OCI-LY3 (cell line): ENCODE measurements around the gene USHBP1.
A peak's percentile ranks its signal among the peaks of the same experiment; 100 is the strongest.

Source experiments
- H2AFZ ChIP-seq: fragments of 200-600, 300-600 bp; shearing (Covaris generic); 2 replicates; pipeline ENCODE4 v1.6.0; 2014; ENCODE audit warnings: antibody characterized with exemption, low read depth, low read length
- H3K27ac ChIP-seq: fragments of 200-600, 300-600 bp; sonication (generic); 2 replicates; pipeline ENCODE4 v1.5.1; 2014; ENCODE audit warnings: mild to moderate bottlenecking, low read length, moderate library complexity, mixed read lengths
- H3K27me3 ChIP-seq: fragments of 200-600, 300-600 bp; sonication (generic); 2 replicates; pipeline ENCODE4 v1.6.1; 2014; ENCODE audit warnings: low read depth, low read length, mixed read lengths
- H3K36me3 ChIP-seq: fragments of 200-600, 300-600 bp; sonication (generic); replicated peaks from 2 replicates; pipeline ENCODE3; 2014; ENCODE audit warnings: low read depth, low read length, mixed read lengths
- H3K4me1 ChIP-seq: fragments of 300-600, 200-600 bp; sonication (generic); 2 replicates; pipeline ENCODE4 v1.6.1; 2014; ENCODE audit warnings: low read length, mixed read lengths
- H3K4me2 ChIP-seq: fragments of 200-600, 300-600 bp; sonication (generic); 2 replicates; pipeline ENCODE4 v1.6.1; 2014; ENCODE audit warnings: low read length, mixed read lengths
- H3K4me3 ChIP-seq: fragments of 300-600, 200-600 bp; sonication (generic); 2 replicates; pipeline ENCODE4 v1.5.1; 2014; ENCODE audit warnings: antibody characterized with exemption, mild to moderate bottlenecking, low read length, moderate library complexity
- H3K79me2 ChIP-seq: fragments of 300-600, 200-600 bp; shearing (Covaris generic); 2 replicates; pipeline ENCODE4 v1.6.1; 2014; ENCODE audit warnings: mild to moderate bottlenecking, low read length, mixed read lengths
- H3K9ac ChIP-seq: fragments of 300-600, 200-600 bp; shearing (Covaris generic); 2 replicates; pipeline ENCODE4 v1.6.0; 2014; ENCODE audit warnings: mild to moderate bottlenecking, low read length, moderate library complexity
- H3K9me3 ChIP-seq: fragments of 200-600, 300-600 bp; shearing (Covaris generic); 2 replicates; pipeline ENCODE4 v1.6.1; 2014; ENCODE audit warnings: low read length, mixed read lengths; ENCODE audit not compliant: insufficient read depth
- H4K20me1 ChIP-seq: fragments of 200-600, 300-600 bp; sonication (generic); 2 replicates; pipeline ENCODE4 v1.6.1; 2016; ENCODE audit warnings: low read length, mixed read lengths; ENCODE audit not compliant: insufficient read depth
- CTCF ChIP-seq: fragments of 200-600, 300-600 bp; sonication (generic); IDR thresholded peaks from 2 replicates; pipeline ENCODE4 v1.5.1; 2014; ENCODE audit warnings: antibody characterized with exemption, low read length, low read depth
- EZH2phosphoT487 ChIP-seq: fragments of 200-600 bp; shearing (Covaris generic); IDR thresholded peaks from 2 replicates; pipeline ENCODE4 v1.6.1; 2018; ENCODE audit warnings: antibody characterized with exemption, mixed run types, low read depth

The USHBP1 gene

GRCh38 chr19:17243830-17244617 lies 20.5 kb downstream of the USHBP1 start:
- TF ChIP-seq CTCF = no peak
- TF ChIP-seq EZH2phosphoT487 = no peak

GRCh38 chr19:17243211-17243829 lies 21.2 kb downstream of the USHBP1 start:
- Histone ChIP-seq H4K20me1 (peaks cover 16% of the 10 kb centered on the region; the same call in 1 of the 2 replicates), H2AFZ (no peak overlapping the region), H3K9ac (peak overlapping the region; percentile 75; the same call in 1 of the 2 replicates), H3K9me3 (no peaks in the 10 kb centered on the region), H3K79me2 (peaks cover 27% of the 10 kb centered on the region; the same call in 1 of the 2 replicates), H3K4me1 (peaks cover 18% of the 10 kb centered on the region), H3K4me2 (peak overlapping the region; percentile 85), H3K4me3 (peak overlapping the region; percentile 89), H3K36me3 (no peaks in the 10 kb centered on the region), H3K27me3 (peaks cover 4% of the 10 kb centered on the region; the same call in 1 of the 2 replicates), H3K27ac (no peak overlapping the region)
- no peak for TF ChIP-seq CTCF

More at GRCh38 chr19:17243830-17244617, 20.5 kb downstream of the USHBP1 start:
- peaks cover 16% of the 10 kb centered on the region; the same call in 1 of the 2 replicates for H4K20me1 ChIP-seq
- peak overlapping the region; percentile 75 for H3K9ac ChIP-seq
- H3K4me1 ChIP-seq = peaks cover 18% of the 10 kb centered on the region
- H3K27ac ChIP-seq = no peak overlapping the region
- peaks cover 27% of the 10 kb centered on the region; the same call in 1 of the 2 replicates for H3K79me2 ChIP-seq
- peak overlapping the region; percentile 89 for H3K4me3 ChIP-seq
- no peaks in the 10 kb centered on the region for H3K9me3 ChIP-seq
- no peak overlapping the region for H2AFZ ChIP-seq
- peaks cover 4% of the 10 kb centered on the region; the same call in 1 of the 2 replicates for H3K27me3 ChIP-seq
- peak overlapping the region; percentile 85 for H3K4me2 ChIP-seq
- H3K36me3 ChIP-seq = no peaks in the 10 kb centered on the region

GRCh38 chr19:17242431-17243208 lies 21.9 kb downstream of the USHBP1 start:
- TF ChIP-seq EZH2phosphoT487 = no peak
- no peak for TF ChIP-seq CTCF
- Histone ChIP-seq H3K27ac (no peak overlapping the region), H2AFZ (no peak overlapping the region), H3K9me3 (no peaks in the 10 kb centered on the region), H3K4me3 (no peak overlapping the region), H3K9ac (no peak overlapping the region), H3K4me2 (no peak overlapping the region), H3K4me1 (peaks cover 18% of the 10 kb centered on the region), H3K79me2 (peaks cover 27% of the 10 kb centered on the region; the same call in 1 of the 2 replicates), H4K20me1 (peaks cover 16% of the 10 kb centered on the region; the same call in 1 of the 2 replicates), H3K36me3 (peaks cover 3% of the 10 kb centered on the region), H3K27me3 (peaks cover 4% of the 10 kb centered on the region; the same call in 1 of the 2 replicates)
